ENCODE results near the gene TLL1. TPM values are rescaled to one million over a fixed set of nuclear protein-coding genes. Genes with fewer than 3 reads are reported as not detected.

Gene TLL1
- total RNA-seq, 1 experiment from 2014 or later, result not detected

DNA sequence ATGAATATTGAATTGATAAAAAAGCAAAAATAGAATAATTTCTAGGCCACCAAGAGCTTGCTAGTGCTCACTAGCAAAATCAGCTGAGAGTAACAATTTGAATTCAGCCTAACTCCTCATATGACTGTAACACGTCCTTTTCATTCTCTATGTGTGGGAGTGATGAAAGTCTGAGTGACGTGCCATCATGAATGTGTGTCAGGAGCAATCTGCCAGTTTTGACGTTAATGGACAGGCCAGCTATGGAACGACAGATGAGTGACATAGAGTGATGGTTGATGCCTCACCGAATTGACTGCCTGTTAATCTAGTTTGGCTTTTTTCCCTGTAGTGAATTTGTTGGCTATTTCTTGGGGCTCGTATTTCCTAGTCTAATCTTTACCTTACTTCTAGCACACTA lies 200.7 kb downstream of the TLL1 start:
- H3K4me1 ChIP-seq (ENCODE audit: insufficient read depth, low read length), result no peaks in the 10 kb centered on the region
- H4K5ac ChIP-seq (ENCODE audit: insufficient read length, low read depth, low read length), result no peak overlapping the region
- no peaks in the 10 kb centered on the region for H3K4me1 Mint-ChIP-seq
- H2BK15ac ChIP-seq (ENCODE audit: low read depth, low read length), result no peak overlapping the region
- H3K36me3 Mint-ChIP-seq (ENCODE audit: insufficient read depth in 1 of 3, low read depth in 3 of 3), result no peaks in the 10 kb centered on the region
- H3K18ac ChIP-seq (ENCODE audit: insufficient read length, low read depth, low read length), result no peak overlapping the region
- no peaks in the 10 kb centered on the region for H3K9me3 ChIP-seq (ENCODE audit: control insufficient read depth, low read depth, low read length)
- no peak overlapping the region for H4K91ac ChIP-seq (ENCODE audit: insufficient read length, low read depth, low read length)
- no peaks in the 10 kb centered on the region for H3K27me3 Mint-ChIP-seq (ENCODE audit: low read depth)
- no peak overlapping the region for H3K14ac ChIP-seq (ENCODE audit: insufficient read depth, low read length)
- H3K79me1 ChIP-seq (ENCODE audit: insufficient read depth, low read depth, low read length, poor library complexity, severe bottlenecking), result no peaks in the 10 kb centered on the region
- no peak overlapping the region for H3K4me3 Mint-ChIP-seq
- no peak overlapping the region for H2AK5ac ChIP-seq (ENCODE audit: insufficient read length, low read length)
- H3K56ac ChIP-seq (ENCODE audit: insufficient read length, low read depth, low read length), result no peak overlapping the region
- no peak overlapping the region for H3K27ac Mint-ChIP-seq
- H2AFZ ChIP-seq (ENCODE audit: low read length), result no peak overlapping the region
- H3K4me2 ChIP-seq (ENCODE audit: insufficient read depth, insufficient read length, low read length), result no peak overlapping the region
- H3K4ac ChIP-seq (ENCODE audit: low read depth, low read length), result no peak overlapping the region
- H3K79me2 ChIP-seq (ENCODE audit: insufficient read depth, low read length), result no peaks in the 10 kb centered on the region
- H4K8ac ChIP-seq (replicated peaks; ENCODE audit: insufficient read length, low read depth, low read length), result no peak overlapping the region
- H3K9me3 Mint-ChIP-seq, result no peaks in the 10 kb centered on the region
- H2BK20ac ChIP-seq (ENCODE audit: low read depth, low read length, poor library complexity, severe bottlenecking), result no peak overlapping the region
- TF ChIP-seq, protein P1, sequence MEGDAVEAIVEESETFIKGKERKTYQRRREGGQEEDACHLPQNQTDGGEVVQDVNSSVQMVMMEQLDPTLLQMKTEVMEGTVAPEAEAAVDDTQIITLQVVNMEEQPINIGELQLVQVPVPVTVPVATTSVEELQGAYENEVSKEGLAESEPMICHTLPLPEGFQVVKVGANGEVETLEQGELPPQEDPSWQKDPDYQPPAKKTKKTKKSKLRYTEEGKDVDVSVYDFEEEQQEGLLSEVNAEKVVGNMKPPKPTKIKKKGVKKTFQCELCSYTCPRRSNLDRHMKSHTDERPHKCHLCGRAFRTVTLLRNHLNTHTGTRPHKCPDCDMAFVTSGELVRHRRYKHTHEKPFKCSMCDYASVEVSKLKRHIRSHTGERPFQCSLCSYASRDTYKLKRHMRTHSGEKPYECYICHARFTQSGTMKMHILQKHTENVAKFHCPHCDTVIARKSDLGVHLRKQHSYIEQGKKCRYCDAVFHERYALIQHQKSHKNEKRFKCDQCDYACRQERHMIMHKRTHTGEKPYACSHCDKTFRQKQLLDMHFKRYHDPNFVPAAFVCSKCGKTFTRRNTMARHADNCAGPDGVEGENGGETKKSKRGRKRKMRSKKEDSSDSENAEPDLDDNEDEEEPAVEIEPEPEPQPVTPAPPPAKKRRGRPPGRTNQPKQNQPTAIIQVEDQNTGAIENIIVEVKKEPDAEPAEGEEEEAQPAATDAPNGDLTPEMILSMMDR (conservative IDR thresholded peaks at IDR 0.05), result no peak
- H3K27ac ChIP-seq (ENCODE audit: insufficient read length, low read depth, low read length), result no peak overlapping the region
- H2BK120ac ChIP-seq (ENCODE audit: low read depth, low read length, poor library complexity, severe bottlenecking), result no peak overlapping the region
- no CpG with 5 or more reads among the region's 6 CpGs for WGBS (ENCODE audit: extremely low coverage, insufficient read length, low lambda C conversion rate)
- H3T11ph ChIP-seq (ENCODE audit: low read length), result no peak overlapping the region
- H3K27me3 ChIP-seq (ENCODE audit: insufficient read depth, low read length), result no peaks in the 10 kb centered on the region
- H3K23ac ChIP-seq (ENCODE audit: insufficient read length, low read depth, low read length), result no peak overlapping the region
- no peaks in the 10 kb centered on the region for H3K23me2 ChIP-seq (ENCODE audit: insufficient read length, low read depth, low read length, poor library complexity, severe bottlenecking)
- no peaks in the 10 kb centered on the region for H4K20me1 ChIP-seq (ENCODE audit: control insufficient read depth, insufficient read depth, insufficient read length)
- no peak overlapping the region for H3K9ac ChIP-seq (ENCODE audit: extremely low read depth, insufficient read length, low read length)
- H2BK5ac ChIP-seq (ENCODE audit: insufficient read length, low read length), result no peak overlapping the region
- no peak for DNase-seq
- H2BK12ac ChIP-seq (ENCODE audit: insufficient read length, low read depth, low read length), result no peak overlapping the region
